Progenitor cell of endocrine pancreas (in vitro differentiated cells): Measurements from ENCODE around the gene GNPTAB. TPM values are rescaled to one million over a fixed set of nuclear protein-coding genes. Genes with fewer than 3 reads are reported as not detected.
A peak's percentile ranks its signal among the peaks of the same experiment; 100 is the strongest.

ENCODE experiments used
- DNase-seq: peaks from one replicate; pipeline ENCODE4 v3.0.0; 2021; ENCODE audit warnings: low spot score; ENCODE audit not compliant: unreplicated experiment
- H3K27ac Mint-ChIP-seq: 2 replicates; pipeline ENCODE4 v1.8.0; 2021; ENCODE audit warnings: mild to moderate bottlenecking, moderate library complexity, mixed read lengths
- H3K27me3 Mint-ChIP-seq: 2 replicates; pipeline ENCODE4 v1.8.0; 2021; ENCODE audit warnings: mixed read lengths
- H3K36me3 Mint-ChIP-seq: 2 replicates; pipeline ENCODE4 v1.8.0; 2022; ENCODE audit warnings: mixed read lengths; ENCODE audit not compliant: insufficient read depth
- H3K4me1 Mint-ChIP-seq: 2 replicates; pipeline ENCODE4 v1.8.0; 2021; ENCODE audit warnings: low read depth, mixed read lengths
- H3K4me3 Mint-ChIP-seq: 2 replicates; pipeline ENCODE4 v1.8.0; 2021; ENCODE audit warnings: low read depth, mild to moderate bottlenecking, moderate library complexity, mixed read lengths
- H3K9me3 Mint-ChIP-seq: 2 replicates; pipeline ENCODE4 v1.8.0; 2021; ENCODE audit warnings: low read depth, mixed read lengths
- CTCF ChIP-seq: fragments of 200-600 bp; sonication (generic); IDR thresholded peaks from one replicate; pipeline ENCODE4 v1.5.0; 2021; ENCODE audit warnings: antibody characterized with exemption, mild to moderate bottlenecking; ENCODE audit not compliant: unreplicated experiment
- total RNA-seq: library from RNA; stranded (reverse); gene quantifications from 2 replicates; pipeline ENCODE4 v1.2.1, GENCODE V29; 2021

The GNPTAB gene
- total RNA-seq, 1 donor from 2014 or later = 23.2 TPM

- TF ChIP-seq CTCF = no peak
- H3K4me1 Mint-ChIP-seq = peaks cover 2% of the 10 kb centered on the region
- no peaks in the 10 kb centered on the region for H3K9me3 Mint-ChIP-seq
- no peaks in the 10 kb centered on the region for H3K27me3 Mint-ChIP-seq
- H3K36me3 Mint-ChIP-seq = peaks cover 3% of the 10 kb centered on the region
- H3K27ac Mint-ChIP-seq = no peak overlapping the region
- no peak overlapping the region for H3K4me3 Mint-ChIP-seq
- DNase-seq = no peak
Observed at GRCh38 chr12:101792046-101792931, 38.5 kb downstream of the GNPTAB start.

GRCh38 chr12:101789171-101789570 is 41.6 kb downstream of the GNPTAB start:
- Mint-ChIP-seq H3K27me3 (no peaks in the 10 kb centered on the region), H3K4me1 (no peaks in the 10 kb centered on the region), H3K9me3 (no peaks in the 10 kb centered on the region), H3K27ac (no peak overlapping the region), H3K4me3 (no peak overlapping the region), H3K36me3 (peaks cover 6% of the 10 kb centered on the region)
- no peak for DNase-seq
- TF ChIP-seq CTCF = no peak

GRCh38 chr12:101785671-101786070 is 45.1 kb downstream of the GNPTAB start:
- Mint-ChIP-seq H3K36me3 (peaks cover 4% of the 10 kb centered on the region), H3K27ac (no peak overlapping the region), H3K9me3 (no peaks in the 10 kb centered on the region), H3K4me1 (no peaks in the 10 kb centered on the region), H3K27me3 (no peaks in the 10 kb centered on the region), H3K4me3 (no peak overlapping the region)
- DNase-seq = no peak
- TF ChIP-seq CTCF = no peak

- Mint-ChIP-seq H3K27ac (peak overlapping the region; percentile 4), H3K27me3 (no peaks in the 10 kb centered on the region), H3K36me3 (peaks cover 4% of the 10 kb centered on the region), H3K4me1 (no peaks in the 10 kb centered on the region), H3K9me3 (no peaks in the 10 kb centered on the region), H3K4me3 (no peak overlapping the region)
- DNase-seq = no peak
- TF ChIP-seq CTCF = no peak
Observed at GRCh38 chr12:101784376-101784775, 46.4 kb downstream of the GNPTAB start.

GRCh38 chr12:101783838-101784237 is 46.9 kb downstream of the GNPTAB start:
- no peak for TF ChIP-seq CTCF
- H3K4me1 Mint-ChIP-seq = no peaks in the 10 kb centered on the region
- peaks cover 4% of the 10 kb centered on the region for H3K36me3 Mint-ChIP-seq
- H3K4me3 Mint-ChIP-seq = no peak overlapping the region
- H3K9me3 Mint-ChIP-seq = no peaks in the 10 kb centered on the region
- no peak for DNase-seq
- H3K27me3 Mint-ChIP-seq = no peaks in the 10 kb centered on the region
- H3K27ac Mint-ChIP-seq = no peak overlapping the region
